Vagina (tissue), 2 donors: ENCODE results near the gene USP40. TPM values are rescaled to one million over a fixed set of nuclear protein-coding genes. Genes with fewer than 3 reads are reported as not detected.

Source experiments
- DNase-seq, 2 donors: peaks; one replicate each; pipeline ENCODE4 v3.0.0-alpha.2; 2017; ENCODE audit errors: extremely low spot score in 2 of 2
- H3K27ac ChIP-seq: fragments of 200-600 bp; sonication (generic); one replicate; pipeline ENCODE4 v1.5.1; 2019
- H3K27me3 ChIP-seq: fragments of 200-600 bp; sonication (generic); one replicate; pipeline ENCODE4 v1.5.1; 2019
- H3K36me3 ChIP-seq, 2 donors: fragments of 200-600 bp; sonication (generic); one replicate each; pipeline ENCODE4 v1.5.1; 2017 to 2019
- H3K4me1 ChIP-seq: fragments of 200-600 bp; sonication (generic); one replicate; pipeline ENCODE4 v1.5.1; 2019
- H3K4me3 ChIP-seq, 2 donors: fragments of 200-600 bp; sonication (generic); 1 replicate in 1 of 2; 2 replicates in 1 of 2; pipeline ENCODE4 v1.5.1; 2016 to 2019
- H3K9me3 ChIP-seq: fragments of 200-600 bp; sonication (generic); one replicate; pipeline ENCODE4 v1.5.1; 2019
- POLR2A ChIP-seq, 2 donors: fragments of 450-650 bp; IDR thresholded peaks; one replicate each; pipeline ENCODE4 v1.6.1; 2017; ENCODE audit warnings: antibody characterized with exemption in 2 of 2, mild to moderate bottlenecking in 2 of 2, moderate library complexity in 2 of 2
- POLR2AphosphoS5 ChIP-seq, 2 donors: sonication (generic); formaldehyde crosslinking; IDR thresholded peaks; one replicate each; pipeline ENCODE4 v1.9.0; 2017; ENCODE audit warnings: antibody characterized with exemption in 2 of 2, mild to moderate bottlenecking in 2 of 2, low read depth in 1 of 2; ENCODE audit not compliant: insufficient read depth in 1 of 2
- intact Hi-C: fragments of 100-400 bp; cut with DNase I; formaldehyde crosslinking; loops from one replicate; pipeline ENCODE4 v1.15.1; 2023
- total RNA-seq: library from RNA; depleted of rRNA; stranded (reverse); fragments of >200 nt; gene quantifications from one replicate; pipeline ENCODE4 v1.2.3, GENCODE V29; 2016
- TF ChIP-seq, protein P1 (sequence below), 3 experiments: fragments of 450-650 bp in 2 of 3; fragments of 200-600 bp in 1 of 3; sonication (generic) in 1 of 3; IDR thresholded peaks; one replicate each; pipeline ENCODE4 v1.5.1; 2017 to 2019; ENCODE audit warnings: antibody characterized with exemption in 3 of 3, mild to moderate bottlenecking in 2 of 3, moderate library complexity in 2 of 3

Gene USP40
- total RNA-seq, 1 donor from 2014 or later, result 50.1 TPM

GRCh38 chr2:233542507-233542906 is 24.1 kb downstream of the USP40 start:
- Histone ChIP-seq H3K27ac (no peak overlapping the region), H3K4me1 (no peaks in the 10 kb centered on the region), H3K27me3 (no peaks in the 10 kb centered on the region), H3K4me3 (no peak overlapping the region), H3K9me3 (no peaks in the 10 kb centered on the region), H3K36me3 (peaks cover 0 to 22% of the 10 kb centered on the region in 2 donors)
- intact Hi-C loops, result no loop called here
- no peak for DNase-seq
- TF ChIP-seq POLR2A (IDR thresholded peaks at IDR 0.05), result no peak
- peak in 1 of 2 donors; percentile 15 for TF ChIP-seq POLR2AphosphoS5 (IDR thresholded peaks at IDR 0.05; ENCODE audit: insufficient read depth in 1 of 2, low read depth in 1 of 2)

GRCh38 chr2:233538741-233539140 is 27.8 kb downstream of the USP40 start:
- Histone ChIP-seq H3K4me3 (no peak overlapping the region), H3K9me3 (no peaks in the 10 kb centered on the region), H3K27me3 (no peaks in the 10 kb centered on the region), H3K36me3 (peaks cover 0 to 15% of the 10 kb centered on the region in 2 donors), H3K4me1 (no peaks in the 10 kb centered on the region), H3K27ac (no peak overlapping the region)
- no peak for DNase-seq
- TF ChIP-seq, protein P1, sequence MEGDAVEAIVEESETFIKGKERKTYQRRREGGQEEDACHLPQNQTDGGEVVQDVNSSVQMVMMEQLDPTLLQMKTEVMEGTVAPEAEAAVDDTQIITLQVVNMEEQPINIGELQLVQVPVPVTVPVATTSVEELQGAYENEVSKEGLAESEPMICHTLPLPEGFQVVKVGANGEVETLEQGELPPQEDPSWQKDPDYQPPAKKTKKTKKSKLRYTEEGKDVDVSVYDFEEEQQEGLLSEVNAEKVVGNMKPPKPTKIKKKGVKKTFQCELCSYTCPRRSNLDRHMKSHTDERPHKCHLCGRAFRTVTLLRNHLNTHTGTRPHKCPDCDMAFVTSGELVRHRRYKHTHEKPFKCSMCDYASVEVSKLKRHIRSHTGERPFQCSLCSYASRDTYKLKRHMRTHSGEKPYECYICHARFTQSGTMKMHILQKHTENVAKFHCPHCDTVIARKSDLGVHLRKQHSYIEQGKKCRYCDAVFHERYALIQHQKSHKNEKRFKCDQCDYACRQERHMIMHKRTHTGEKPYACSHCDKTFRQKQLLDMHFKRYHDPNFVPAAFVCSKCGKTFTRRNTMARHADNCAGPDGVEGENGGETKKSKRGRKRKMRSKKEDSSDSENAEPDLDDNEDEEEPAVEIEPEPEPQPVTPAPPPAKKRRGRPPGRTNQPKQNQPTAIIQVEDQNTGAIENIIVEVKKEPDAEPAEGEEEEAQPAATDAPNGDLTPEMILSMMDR (IDR thresholded peaks at IDR 0.05), result no peak
- TF ChIP-seq POLR2AphosphoS5 (IDR thresholded peaks at IDR 0.05; ENCODE audit: insufficient read depth in 1 of 2, low read depth in 1 of 2) (no peak), POLR2A (IDR thresholded peaks at IDR 0.05) (no peak)
- intact Hi-C loops, result no loop called here

GRCh38 chr2:233535271-233535670 is 31.3 kb downstream of the USP40 start:
- no peaks in the 10 kb centered on the region for H3K4me1 ChIP-seq
- no peaks in the 10 kb centered on the region for H3K27me3 ChIP-seq
- TF ChIP-seq, protein P1 (IDR thresholded peaks at IDR 0.05), result no peak
- TF ChIP-seq POLR2A (IDR thresholded peaks at IDR 0.05), result no peak
- no peak for DNase-seq
- H3K9me3 ChIP-seq, result no peaks in the 10 kb centered on the region
- no peak overlapping the region for H3K27ac ChIP-seq
- H3K4me3 ChIP-seq, result no peak overlapping the region
- intact Hi-C loops, result no loop called here
- peaks cover 0 to 28% of the 10 kb centered on the region in 2 donors for H3K36me3 ChIP-seq

DNA sequence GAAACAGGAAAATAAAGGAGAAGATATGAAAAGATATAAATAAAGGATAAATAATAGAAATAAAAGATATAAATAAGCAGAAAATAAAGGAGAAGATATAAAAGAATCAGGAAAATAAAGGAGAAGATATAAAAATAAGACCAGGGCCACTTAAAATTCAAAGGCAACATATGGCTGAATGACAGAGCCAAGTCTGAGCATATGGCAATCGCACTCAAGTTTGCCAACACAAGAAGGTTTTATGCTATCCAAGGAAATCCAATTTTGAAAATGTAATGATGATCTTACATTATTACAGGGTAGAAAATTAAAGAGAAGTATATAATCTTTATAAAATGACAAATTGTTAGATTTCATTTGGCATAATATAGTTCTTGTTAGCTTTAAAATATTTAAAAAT is 33.6 kb downstream of the USP40 start:
- intact Hi-C loops, result no loop called here
- Histone ChIP-seq H3K27ac (no peak overlapping the region), H3K9me3 (no peaks in the 10 kb centered on the region), H3K4me3 (no peak overlapping the region), H3K36me3 (peaks cover 0 to 28% of the 10 kb centered on the region in 2 donors), H3K27me3 (no peaks in the 10 kb centered on the region), H3K4me1 (no peaks in the 10 kb centered on the region)
- TF ChIP-seq POLR2AphosphoS5 (IDR thresholded peaks at IDR 0.05; ENCODE audit: insufficient read depth in 1 of 2, low read depth in 1 of 2), result no peak
- TF ChIP-seq POLR2A (IDR thresholded peaks at IDR 0.05), result no peak
- TF ChIP-seq, protein P1 (IDR thresholded peaks at IDR 0.05), result no peak
- no peak for DNase-seq

DNA sequence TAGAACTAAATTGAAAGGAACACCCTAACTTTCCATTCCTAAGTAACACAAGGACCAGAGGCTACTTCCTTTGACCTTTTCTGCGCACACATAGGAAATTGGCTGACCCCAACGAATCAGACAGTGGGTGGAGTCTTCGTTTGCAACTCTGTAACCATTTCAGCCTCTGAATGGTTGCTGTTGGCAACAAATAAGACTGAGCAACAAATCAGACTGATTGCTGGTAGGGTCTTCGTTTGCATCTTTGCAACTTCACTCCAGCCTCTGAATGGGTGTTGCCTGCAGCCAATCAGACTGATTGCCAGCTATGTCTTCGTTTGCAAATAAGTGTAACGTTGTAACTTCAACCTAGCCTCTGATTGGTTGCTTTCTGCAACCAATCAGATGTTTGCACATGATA is 34.6 kb downstream of the USP40 start:
- intact Hi-C loops, result no loop called here
- Histone ChIP-seq H3K9me3 (no peaks in the 10 kb centered on the region), H3K4me3 (no peak overlapping the region), H3K4me1 (no peaks in the 10 kb centered on the region), H3K27ac (no peak overlapping the region), H3K36me3 (peaks cover 0 to 26% of the 10 kb centered on the region in 2 donors), H3K27me3 (no peaks in the 10 kb centered on the region)
- TF ChIP-seq POLR2AphosphoS5 (IDR thresholded peaks at IDR 0.05; ENCODE audit: insufficient read depth in 1 of 2, low read depth in 1 of 2) (no peak), POLR2A (IDR thresholded peaks at IDR 0.05) (no peak)
- TF ChIP-seq, protein P1 (IDR thresholded peaks at IDR 0.05), result no peak
- no peak for DNase-seq
